DND-41 (cell line): ENCODE measurements around the gene ATOX1.

Experiments used
- ATAC-seq: fragments of 200-7000 bp; cut with Tn5 transposase; 3 replicates; pipeline ENCODE4 v1.9.1; 2021; ENCODE audit warnings: low read depth; ENCODE audit not compliant: insufficient read depth
- DNase-seq: peaks from one replicate; pipeline ENCODE4 v3.0.0-alpha.2; 2020
- H2AFZ ChIP-seq: 2 replicates; pipeline ENCODE4 v1.6.0; 2012; ENCODE audit warnings: low read depth, low read length
- H3K27ac ChIP-seq: 2 replicates; pipeline ENCODE4 v1.5.1; 2012; ENCODE audit warnings: low read length, inconsistent platforms
- H3K27me3 ChIP-seq: fragments of 200-600 bp; sonication (generic); 2 replicates; pipeline ENCODE4 v1.6.0; 2012; ENCODE audit warnings: low read length, mild to moderate bottlenecking, inconsistent platforms; ENCODE audit not compliant: insufficient read depth, poor library complexity
- H3K36me3 ChIP-seq: 2 replicates; pipeline ENCODE4 v1.5.1; 2012; ENCODE audit warnings: low read length, inconsistent platforms; ENCODE audit not compliant: insufficient read depth
- H3K4me1 ChIP-seq: 2 replicates; pipeline ENCODE4 v1.5.1; 2012; ENCODE audit warnings: mild to moderate bottlenecking, low read length; ENCODE audit not compliant: insufficient read depth
- H3K4me2 ChIP-seq: 2 replicates; pipeline ENCODE4 v1.6.0; 2012; ENCODE audit warnings: mild to moderate bottlenecking, moderate library complexity, low read length, inconsistent platforms; ENCODE audit not compliant: insufficient read depth
- H3K4me3 ChIP-seq, 2 experiments: fragments of 200-600 bp in 1 of 2; shearing (Covaris generic) in 1 of 2; 2 replicates each; pipeline ENCODE4 v1.5.1; 2012 to 2016; ENCODE audit warnings: inconsistent platforms in 2 of 2, low read length in 2 of 2, mild to moderate bottlenecking in 2 of 2, low read depth in 1 of 2, moderate library complexity in 1 of 2
- H3K79me2 ChIP-seq: 2 replicates; pipeline ENCODE4 v1.6.0; 2012; ENCODE audit warnings: low read length, inconsistent platforms; ENCODE audit not compliant: insufficient read depth
- H3K9ac ChIP-seq: 2 replicates; pipeline ENCODE4 v1.6.0; 2012; ENCODE audit warnings: low read depth, mild to moderate bottlenecking, inconsistent platforms, low read length, moderate library complexity
- H3K9me3 ChIP-seq: 2 replicates; pipeline ENCODE4 v1.5.1; 2012; ENCODE audit warnings: low read length, moderate library complexity, mild to moderate bottlenecking, inconsistent platforms; ENCODE audit not compliant: insufficient read depth, severe bottlenecking
- H4K20me1 ChIP-seq: 2 replicates; pipeline ENCODE4 v1.6.0; 2012; ENCODE audit warnings: low read length; ENCODE audit not compliant: insufficient read depth
- CTCF ChIP-seq: IDR thresholded peaks from 2 replicates; pipeline ENCODE4 v1.5.1; 2012; ENCODE audit warnings: borderline replicate concordance, low read length, moderate library complexity, mild to moderate bottlenecking; ENCODE audit not compliant: poor library complexity, severe bottlenecking; ENCODE audit errors: extremely low read depth
- EZH2 ChIP-seq: IDR thresholded peaks from 3 replicates; pipeline ENCODE4 v1.6.1; 2012; ENCODE audit warnings: borderline replicate concordance, low read depth, mild to moderate bottlenecking, moderate library complexity, low read length, inconsistent platforms; ENCODE audit not compliant: severe bottlenecking

Gene ATOX1

DNA sequence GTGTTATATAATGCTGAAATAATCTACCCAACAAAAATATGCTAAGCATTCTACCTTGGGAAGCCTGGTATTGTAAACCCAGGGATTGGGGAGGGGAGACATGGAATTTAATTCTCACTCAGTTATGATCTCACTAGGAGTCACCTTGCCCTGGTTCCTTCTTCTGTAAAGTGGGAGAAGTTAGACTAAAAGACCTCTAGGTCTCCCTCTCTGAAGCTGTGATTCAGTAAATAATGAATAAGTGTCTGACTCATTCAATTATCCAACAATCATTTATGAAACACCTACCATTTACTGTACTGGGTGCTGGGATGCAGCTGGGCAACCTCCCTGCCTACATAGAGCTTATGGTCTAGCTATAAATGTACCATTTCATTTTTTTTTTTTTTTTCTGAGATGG is 51.5 kb downstream of the ATOX1 start:
- no peaks in the 10 kb centered on the region for H3K79me2 ChIP-seq
- H3K27ac ChIP-seq = no peak overlapping the region
- H3K4me3 ChIP-seq = no peak overlapping the region
- no peaks in the 10 kb centered on the region for H3K36me3 ChIP-seq
- no peaks in the 10 kb centered on the region; the same call in 1 of the 2 replicates for H4K20me1 ChIP-seq
- DNase-seq = no peak
- no peaks in the 10 kb centered on the region for H3K4me1 ChIP-seq
- ATAC-seq = no peak
- H3K9ac ChIP-seq = no peak overlapping the region
- no peak for TF ChIP-seq CTCF
- TF ChIP-seq EZH2 = no peak
- no peak overlapping the region for H3K4me2 ChIP-seq
- peaks cover 4% of the 10 kb centered on the region for H3K27me3 ChIP-seq
- H2AFZ ChIP-seq = no peak overlapping the region
- H3K9me3 ChIP-seq = no peaks in the 10 kb centered on the region

- no peaks in the 10 kb centered on the region; the same call in 1 of the 2 replicates for H4K20me1 ChIP-seq
- no peak for ATAC-seq
- H3K9me3 ChIP-seq = no peaks in the 10 kb centered on the region
- peaks cover 4% of the 10 kb centered on the region for H3K27me3 ChIP-seq
- no peaks in the 10 kb centered on the region for H3K36me3 ChIP-seq
- no peak overlapping the region for H3K4me3 ChIP-seq
- H2AFZ ChIP-seq = no peak overlapping the region
- no peak overlapping the region for H3K9ac ChIP-seq
- H3K27ac ChIP-seq = no peak overlapping the region
- DNase-seq = no peak
- H3K79me2 ChIP-seq = no peaks in the 10 kb centered on the region
- no peak overlapping the region for H3K4me2 ChIP-seq
- no peak for TF ChIP-seq EZH2
- no peak for TF ChIP-seq CTCF
- no peaks in the 10 kb centered on the region for H3K4me1 ChIP-seq
Observed at GRCh38 chr5:151703780-151704179, 54.7 kb downstream of the ATOX1 start.

DNA sequence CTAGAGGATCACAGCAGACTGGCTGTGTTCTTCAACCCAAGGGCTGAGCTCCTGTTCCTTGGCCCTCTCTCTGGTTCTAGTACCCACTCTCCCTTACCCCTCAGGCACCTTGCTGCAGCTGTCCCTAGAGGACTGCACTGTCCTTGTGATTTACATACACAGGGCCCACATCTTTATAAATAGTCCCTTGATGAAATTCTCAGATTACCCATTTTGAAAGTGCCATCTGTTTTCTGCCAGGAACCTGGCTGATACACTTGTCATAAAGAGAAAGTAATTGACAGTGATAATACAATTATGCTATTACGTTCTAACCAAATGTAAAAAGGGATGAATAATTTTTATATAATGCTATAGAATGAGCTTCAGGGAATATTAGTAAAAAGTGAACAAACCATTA is 55.2 kb downstream of the ATOX1 start:
- ATAC-seq (no peak), DNase-seq (no peak)
- H4K20me1 ChIP-seq = no peaks in the 10 kb centered on the region; the same call in 1 of the 2 replicates
- H3K9ac ChIP-seq = no peak overlapping the region
- no peak for TF ChIP-seq EZH2
- no peaks in the 10 kb centered on the region for H3K4me1 ChIP-seq
- peaks cover 4% of the 10 kb centered on the region for H3K27me3 ChIP-seq
- H3K4me2 ChIP-seq = no peak overlapping the region
- H3K9me3 ChIP-seq = no peaks in the 10 kb centered on the region
- no peak overlapping the region for H2AFZ ChIP-seq
- no peak overlapping the region for H3K27ac ChIP-seq
- H3K4me3 ChIP-seq = no peak overlapping the region
- H3K79me2 ChIP-seq = no peaks in the 10 kb centered on the region
- H3K36me3 ChIP-seq = no peaks in the 10 kb centered on the region

DNA sequence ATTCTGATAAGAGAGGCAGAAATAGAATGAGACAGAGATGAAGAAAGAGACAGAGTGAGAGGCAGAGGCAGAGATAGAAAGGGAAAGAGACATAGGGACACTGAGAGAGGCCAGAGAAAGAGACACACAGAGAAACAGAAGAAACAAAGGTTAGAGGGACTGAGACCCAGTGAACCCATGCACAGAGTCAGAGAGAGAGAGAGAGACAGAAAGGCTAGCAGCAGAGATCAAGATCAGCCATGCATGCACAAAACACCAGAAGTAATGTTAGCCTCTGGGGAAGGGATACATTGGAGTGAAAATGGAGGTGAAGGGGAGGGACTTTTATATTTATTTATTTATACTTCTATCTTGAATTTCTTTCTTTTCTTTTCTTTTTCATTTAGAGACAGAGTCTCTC is 57.6 kb downstream of the ATOX1 start:
- Histone ChIP-seq H3K79me2 (no peaks in the 10 kb centered on the region), H3K36me3 (no peaks in the 10 kb centered on the region), H2AFZ (no peak overlapping the region), H3K27me3 (peaks cover 4% of the 10 kb centered on the region), H4K20me1 (no peaks in the 10 kb centered on the region; the same call in 1 of the 2 replicates), H3K9ac (no peak overlapping the region), H3K9me3 (no peaks in the 10 kb centered on the region), H3K27ac (no peak overlapping the region), H3K4me2 (no peak overlapping the region), H3K4me1 (no peaks in the 10 kb centered on the region), H3K4me3 (no peak overlapping the region)
- TF ChIP-seq EZH2 = no peak
- no peak for TF ChIP-seq CTCF
- ATAC-seq (no peak), DNase-seq (no peak)
